Measurements from ENCODE around the gene RSPO1. TPM values are rescaled to one million over a fixed set of nuclear protein-coding genes. Genes with fewer than 3 reads are reported as not detected.

The RSPO1 gene
- total and polyA plus RNA-seq, 10 of the 15 experiments (the other 5 are each of a cell fraction or from before 2014, with no cell fraction given) = not detected

DNA sequence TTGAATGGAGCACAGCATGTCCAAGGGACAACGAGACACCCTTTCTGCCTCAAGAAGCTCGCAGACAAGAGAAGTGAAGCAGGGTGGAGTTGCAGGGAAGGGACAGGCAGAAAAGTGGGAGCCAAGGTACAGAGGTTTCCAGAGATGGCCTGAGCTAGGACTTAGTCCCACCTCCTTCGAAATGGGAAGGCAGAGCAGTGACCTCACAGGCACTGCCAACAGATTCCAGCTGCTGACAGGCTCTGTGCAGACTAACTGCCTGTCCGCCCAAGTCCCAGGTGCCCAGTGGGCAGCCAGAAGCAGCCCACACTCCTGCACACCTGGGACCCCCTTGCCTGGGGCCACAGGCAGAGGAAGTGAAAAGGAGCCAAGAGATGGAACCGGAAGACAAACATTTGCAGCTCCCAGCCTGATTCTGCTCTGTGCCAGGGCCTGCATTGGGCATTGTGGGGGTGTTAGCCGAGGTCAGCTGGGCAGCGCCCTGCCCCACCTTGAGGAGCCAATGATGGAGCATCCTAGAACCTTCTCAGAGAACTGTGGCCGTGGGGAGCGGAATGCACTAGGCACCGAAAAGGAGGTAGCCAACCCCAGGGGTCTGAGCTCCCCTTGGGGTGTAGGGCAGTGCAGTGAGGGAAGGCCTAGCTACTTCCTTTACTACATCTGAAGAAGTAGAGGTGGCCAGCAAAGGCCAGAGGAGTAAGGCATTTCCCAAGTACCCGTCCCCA is 27.5 kb upstream of the RSPO1 start:
- H3K4me2 ChIP-seq (ENCODE audit: control insufficient read depth, insufficient read depth) = no peak overlapping the region
- ChIA-PET SMC1A (ENCODE audit: uncharacterized antibody, unreplicated experiment) (interaction anchor here (1.0 kb wide), 1 partner anchor 59 kb away, joined by 3 read pairs; no protein-coding TSS in a partner anchor), CTCF (interaction anchor here (1.0 to 1.4 kb wide), 2 partner anchors 20 to 59 kb away, joined by 5 to 6 read pairs; no protein-coding TSS in a partner anchor), RAD21 (ENCODE audit: unreplicated experiment) (no interaction called here), POLR2A (no interaction called here)
- in situ Hi-C loops (cut with MboI) = no loop called here
- no peak overlapping the region for H3K9ac ChIP-seq (ENCODE audit: control insufficient read depth, insufficient read depth, low read length)
- no peak for DNase-seq (ENCODE audit: low read depth, low spot score)
- H3K4me1 ChIP-seq (ENCODE audit: control insufficient read depth, insufficient read depth, low read length) = no peaks in the 10 kb centered on the region
- WGBS (ENCODE audit: insufficient coverage, insufficient replicate concordance, low lambda C conversion rate, missing lambda C conversion rate) = 38% methylated on average over 11 of the region's 11 CpGs
- no peaks in the 10 kb centered on the region for H3K27me3 ChIP-seq (replicated peaks in 1 of 2; ENCODE audit: control insufficient read depth in 2 of 2, insufficient read depth in 2 of 2, low read length in 1 of 2)
- no TSS peak for BruUV-seq (replicated peaks)
- FAIRE-seq = no peak
- H3K79me2 ChIP-seq (ENCODE audit: control insufficient read depth, insufficient read depth, low read length) = no peaks in the 10 kb centered on the region
- H3K27ac ChIP-seq (ENCODE audit: control insufficient read depth, insufficient read depth) = no peak overlapping the region
- no peak for ATAC-seq
- no peak overlapping the region for H3K4me3 ChIP-seq
- no peak overlapping the region for H2AFZ ChIP-seq (ENCODE audit: control insufficient read depth, low read depth, low read length)
- H3K36me3 ChIP-seq (ENCODE audit: control insufficient read depth in 2 of 2, insufficient read depth in 2 of 2, low read length in 1 of 2) = no peaks in the 10 kb centered on the region
- intact Hi-C loops (cut with micrococcal nuclease; ENCODE audit: unreplicated experiment) = no loop called here
- H4K20me1 ChIP-seq (ENCODE audit: control insufficient read depth, insufficient read depth) = no peaks in the 10 kb centered on the region
- TF ChIP-seq SUPT20H (IDR thresholded peaks at IDR 0.05; ENCODE audit: borderline replicate concordance, control insufficient read depth, low read depth, low read length) (no peak), CHD2 (IDR thresholded peaks at IDR 0.05; ENCODE audit: borderline replicate concordance, low read depth, low read length) (no peak), POLR2AphosphoS2 (IDR thresholded peaks at IDR 0.05; ENCODE audit: low read depth, low read length) (no peak), BCL11A (IDR thresholded peaks at IDR 0.05; ENCODE audit: low read depth, low read length) (no peak), SP1 (IDR thresholded peaks at IDR 0.05; ENCODE audit: low read depth, low read length) (no peak), CBX3 (IDR thresholded peaks at IDR 0.05; ENCODE audit: borderline replicate concordance, low read depth) (no peak), HDGF (IDR thresholded peaks at IDR 0.05) (no peak)
- no peaks in the 10 kb centered on the region for H3K9me3 ChIP-seq (replicated peaks; ENCODE audit: control insufficient read depth, insufficient read depth, low read length)

DNA sequence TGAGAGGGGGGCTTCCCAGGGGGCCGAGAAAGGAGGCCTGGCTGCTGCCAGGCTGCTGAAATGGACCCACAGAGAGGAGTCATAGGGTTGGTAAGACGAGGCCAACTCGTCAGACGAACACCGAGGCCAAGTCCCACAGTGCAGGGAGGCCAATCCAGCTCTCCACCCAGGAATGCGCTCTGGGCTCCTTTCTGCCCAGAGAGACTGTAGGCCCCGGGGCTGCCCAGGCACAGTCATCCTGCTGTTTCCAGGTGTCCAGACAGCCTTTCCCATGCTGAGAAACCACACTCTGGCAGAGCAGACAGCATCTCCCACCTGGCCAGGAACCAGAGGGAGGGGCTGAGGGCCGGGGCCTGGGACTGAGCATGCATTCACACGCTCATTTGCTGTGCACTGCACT is 26.7 kb upstream of the RSPO1 start:
- Histone ChIP-seq H3K36me3 (ENCODE audit: control insufficient read depth in 2 of 2, insufficient read depth in 2 of 2, low read length in 1 of 2) (no peaks in the 10 kb centered on the region), H3K9me3 (replicated peaks; ENCODE audit: control insufficient read depth, insufficient read depth, low read length) (no peaks in the 10 kb centered on the region), H3K4me1 (ENCODE audit: control insufficient read depth, insufficient read depth, low read length) (no peaks in the 10 kb centered on the region), H3K9ac (ENCODE audit: control insufficient read depth, insufficient read depth, low read length) (no peak overlapping the region), H3K27ac (ENCODE audit: control insufficient read depth, insufficient read depth) (no peak overlapping the region), H3K27me3 (replicated peaks in 1 of 2; ENCODE audit: control insufficient read depth in 2 of 2, insufficient read depth in 2 of 2, low read length in 1 of 2) (no peaks in the 10 kb centered on the region), H4K20me1 (ENCODE audit: control insufficient read depth, insufficient read depth) (no peaks in the 10 kb centered on the region), H3K4me2 (ENCODE audit: control insufficient read depth, insufficient read depth) (no peak overlapping the region), H3K79me2 (ENCODE audit: control insufficient read depth, insufficient read depth, low read length) (no peaks in the 10 kb centered on the region), H3K4me3 (no peak overlapping the region), H2AFZ (ENCODE audit: control insufficient read depth, low read depth, low read length) (no peak overlapping the region)
- in situ Hi-C loops (cut with MboI) = no loop called here
- no peak for ATAC-seq
- WGBS (ENCODE audit: insufficient coverage, insufficient replicate concordance, low lambda C conversion rate, missing lambda C conversion rate) = 38% methylated on average over 9 of the region's 9 CpGs
- SMC1A ChIA-PET (ENCODE audit: uncharacterized antibody, unreplicated experiment) = interaction anchor here (1.0 kb wide), 1 partner anchor 59 kb away, joined by 3 read pairs; no protein-coding TSS in a partner anchor
- TF ChIP-seq NR2C1 (IDR thresholded peaks at IDR 0.05) (no peak), BMI1 (IDR thresholded peaks at IDR 0.05; ENCODE audit: borderline replicate concordance) (no peak), EZH2 (IDR thresholded peaks at IDR 0.05; ENCODE audit: borderline replicate concordance, control insufficient read depth, low read depth, low read length) (no peak), ZSCAN29 (IDR thresholded peaks at IDR 0.05) (no peak), TBL1XR1 (IDR thresholded peaks at IDR 0.05; ENCODE audit: low read depth, low read length) (no peak), ZNF384 (IDR thresholded peaks at IDR 0.05; ENCODE audit: borderline replicate concordance, low read depth, low read length) (no peak)
- TF ChIP-seq, protein P1, sequence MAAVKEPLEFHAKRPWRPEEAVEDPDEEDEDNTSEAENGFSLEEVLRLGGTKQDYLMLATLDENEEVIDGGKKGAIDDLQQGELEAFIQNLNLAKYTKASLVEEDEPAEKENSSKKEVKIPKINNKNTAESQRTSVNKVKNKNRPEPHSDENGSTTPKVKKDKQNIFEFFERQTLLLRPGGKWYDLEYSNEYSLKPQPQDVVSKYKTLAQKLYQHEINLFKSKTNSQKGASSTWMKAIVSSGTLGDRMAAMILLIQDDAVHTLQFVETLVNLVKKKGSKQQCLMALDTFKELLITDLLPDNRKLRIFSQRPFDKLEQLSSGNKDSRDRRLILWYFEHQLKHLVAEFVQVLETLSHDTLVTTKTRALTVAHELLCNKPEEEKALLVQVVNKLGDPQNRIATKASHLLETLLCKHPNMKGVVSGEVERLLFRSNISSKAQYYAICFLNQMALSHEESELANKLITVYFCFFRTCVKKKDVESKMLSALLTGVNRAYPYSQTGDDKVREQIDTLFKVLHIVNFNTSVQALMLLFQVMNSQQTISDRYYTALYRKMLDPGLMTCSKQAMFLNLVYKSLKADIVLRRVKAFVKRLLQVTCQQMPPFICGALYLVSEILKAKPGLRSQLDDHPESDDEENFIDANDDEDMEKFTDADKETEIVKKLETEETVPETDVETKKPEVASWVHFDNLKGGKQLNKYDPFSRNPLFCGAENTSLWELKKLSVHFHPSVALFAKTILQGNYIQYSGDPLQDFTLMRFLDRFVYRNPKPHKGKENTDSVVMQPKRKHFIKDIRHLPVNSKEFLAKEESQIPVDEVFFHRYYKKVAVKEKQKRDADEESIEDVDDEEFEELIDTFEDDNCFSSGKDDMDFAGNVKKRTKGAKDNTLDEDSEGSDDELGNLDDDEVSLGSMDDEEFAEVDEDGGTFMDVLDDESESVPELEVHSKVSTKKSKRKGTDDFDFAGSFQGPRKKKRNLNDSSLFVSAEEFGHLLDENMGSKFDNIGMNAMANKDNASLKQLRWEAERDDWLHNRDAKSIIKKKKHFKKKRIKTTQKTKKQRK (IDR thresholded peaks at IDR 0.05; ENCODE audit: low read depth, low read length) = no peak
- POLR2A ChIA-PET = no interaction called here
- intact Hi-C loops (cut with micrococcal nuclease; ENCODE audit: unreplicated experiment) = no loop called here
- no TSS peak for BruUV-seq (replicated peaks)
- FAIRE-seq = no peak
- RAD21 ChIA-PET (ENCODE audit: unreplicated experiment) = no interaction called here
- CTCF ChIA-PET = interaction anchor here (1.0 kb wide), 1 partner anchor 20 kb away, joined by 5 read pairs; no protein-coding TSS in a partner anchor
- no peak for DNase-seq (ENCODE audit: low read depth, low spot score)
